NCI-H748 treated with DMSO at 0.1 percent for 48 hours (cell line): ENCODE data around the gene PRIM1.
"Not testable (repeated sequence)": the region's sequence is repeated elsewhere in the genome, so short reads cannot be mapped to it uniquely, and the experiment has no call there.

Experiments used
- DNase-seq: peaks from one replicate; lab custom pipeline; 2025; lab: John Stamatoyannopoulos, UW

Gene PRIM1

DNA sequence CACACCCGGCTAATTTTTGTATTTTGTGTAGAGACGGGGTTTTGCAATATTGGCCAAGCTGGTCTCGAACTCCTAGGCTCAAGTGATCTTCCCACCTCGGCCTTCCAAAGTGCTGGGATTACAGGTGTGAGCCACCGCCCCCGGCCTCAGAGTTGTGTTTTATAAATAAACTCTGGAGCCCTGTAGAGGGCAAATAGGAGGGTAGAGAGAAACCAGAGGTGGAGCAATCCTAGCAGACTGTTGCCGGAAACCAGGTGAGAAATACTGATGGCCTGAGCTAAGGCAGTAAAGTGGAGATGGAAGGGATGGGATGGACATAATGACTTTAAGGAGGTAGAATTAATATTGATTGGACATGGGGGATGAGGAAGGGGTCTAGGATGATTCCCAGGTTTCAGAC is 8.3 kb upstream of the PRIM1 start:
- no peak for DNase-seq

GRCh38 chr12:56759263-56759908 is 7.3 kb upstream of the PRIM1 start:
- DNase-seq = no peak

- no peak for DNase-seq
Measured at GRCh38 chr12:56758728-56759262, 6.7 kb upstream of the PRIM1 start.

- DNase-seq = not testable (repeated sequence)
Measured at GRCh38 chr12:56757971-56758370, 5.8 kb upstream of the PRIM1 start.

- no peak for DNase-seq
Measured at GRCh38 chr12:56753566-56753965, 1.4 kb upstream of the PRIM1 start.

GRCh38 chr12:56750596-56750995 is 1.5 kb downstream of the PRIM1 start:
- DNase-seq = not testable (repeated sequence)

GRCh38 chr12:56749853-56750252 is 2.3 kb downstream of the PRIM1 start:
- DNase-seq = no peak

DNA sequence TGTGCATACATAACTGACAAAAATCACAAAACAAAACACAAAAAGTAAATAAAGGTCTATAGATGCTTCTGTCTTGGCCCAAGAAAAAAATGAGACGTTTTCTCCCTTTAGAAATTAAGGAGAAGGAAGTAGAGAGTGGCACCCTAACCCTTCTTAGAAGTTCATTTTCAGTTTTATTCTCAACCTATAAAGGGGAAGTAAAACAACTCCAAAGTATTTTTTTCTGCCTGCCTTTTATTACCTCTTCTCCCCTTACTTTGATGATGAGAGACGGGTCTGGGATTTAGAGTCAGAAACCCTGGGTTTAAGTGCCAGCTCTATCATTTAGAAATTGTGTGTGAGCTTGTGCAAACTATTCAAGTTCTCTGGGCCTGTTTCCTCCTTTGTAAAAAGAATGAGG is 2.8 kb downstream of the PRIM1 start:
- no peak for DNase-seq

DNA sequence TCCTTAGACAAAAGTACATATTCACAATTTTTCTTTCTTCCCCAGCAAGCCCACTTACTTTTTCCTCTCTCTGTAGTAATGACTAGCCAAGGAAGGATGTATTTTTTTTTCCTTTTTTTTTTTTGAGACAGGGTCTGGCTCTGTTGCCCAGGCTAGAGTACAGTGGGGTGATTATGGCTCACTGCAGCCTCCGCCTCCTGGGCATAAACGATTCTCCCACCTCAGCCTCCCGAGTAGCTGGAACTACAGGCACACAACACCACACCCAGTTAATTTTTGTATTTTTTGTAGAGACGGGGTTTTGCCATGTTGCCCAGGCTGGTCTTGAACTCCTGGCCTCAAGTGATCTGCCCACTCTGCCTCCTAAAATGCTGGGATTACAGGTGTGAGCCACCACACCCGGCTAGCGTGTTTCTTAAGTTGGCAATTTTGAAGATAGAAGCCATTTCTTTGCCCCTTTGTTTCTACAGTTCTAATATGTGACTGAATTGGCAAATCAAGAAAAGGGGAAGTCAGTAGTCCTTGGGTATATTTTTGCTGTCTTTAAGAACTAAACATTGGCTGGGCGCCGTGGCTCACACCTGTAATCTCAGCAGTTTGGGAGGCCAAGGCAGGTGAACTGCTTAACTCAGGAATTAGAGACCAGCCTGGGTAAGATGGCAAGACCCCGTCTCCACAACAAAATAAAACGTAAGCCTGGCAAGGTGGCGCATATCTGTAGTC is 23.8 kb downstream of the PRIM1 start:
- no peak for DNase-seq

- not testable (repeated sequence) for DNase-seq
Measured at GRCh38 chr12:56726196-56726675, 25.9 kb downstream of the PRIM1 start.

GRCh38 chr12:56725723-56726102 is 26.4 kb downstream of the PRIM1 start:
- DNase-seq = no peak

DNA sequence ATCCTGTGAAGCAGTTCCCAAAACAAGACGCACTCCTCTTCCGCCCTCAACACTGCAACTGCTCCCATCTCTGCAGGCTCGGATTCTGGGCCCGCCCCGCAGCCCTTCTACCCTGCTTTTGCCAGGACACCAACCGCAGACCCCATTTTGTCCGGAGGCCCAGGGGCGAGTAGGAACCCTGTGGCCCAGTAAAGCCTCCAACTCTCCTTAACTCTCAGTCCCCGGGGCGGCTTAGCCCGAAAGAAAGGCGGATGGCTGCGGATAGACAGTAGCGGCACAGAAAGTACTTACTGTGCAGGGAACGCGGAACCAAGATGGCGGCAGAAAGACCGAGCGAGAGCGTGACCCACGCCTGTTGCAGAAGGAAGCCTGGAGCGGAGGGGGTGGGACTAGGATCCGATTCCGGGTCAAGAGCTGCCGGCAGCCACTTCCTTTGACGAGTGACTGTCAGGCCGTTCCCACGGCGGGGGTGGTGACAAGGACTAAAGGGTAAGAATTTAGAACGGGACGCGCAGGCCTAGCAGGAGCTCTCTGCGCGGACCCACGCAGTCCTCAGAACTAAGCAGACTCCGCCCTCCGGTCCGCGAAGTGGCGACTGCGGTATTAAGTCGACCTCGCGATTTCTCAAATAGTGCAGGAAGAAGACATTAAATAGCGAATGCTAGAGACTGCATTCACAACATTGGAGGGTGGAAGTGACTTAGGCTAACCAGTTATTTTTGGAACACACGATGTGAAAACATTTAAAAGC is 27.0 kb downstream of the PRIM1 start, which contains the start of gene NACA:
NACA (minus strand) TSS at position 328 of the 751 bp plus-strand sequence. CDS start 778 bp downstream, outside the sequence.
- DNase-seq = peak; percentile 96

DNA sequence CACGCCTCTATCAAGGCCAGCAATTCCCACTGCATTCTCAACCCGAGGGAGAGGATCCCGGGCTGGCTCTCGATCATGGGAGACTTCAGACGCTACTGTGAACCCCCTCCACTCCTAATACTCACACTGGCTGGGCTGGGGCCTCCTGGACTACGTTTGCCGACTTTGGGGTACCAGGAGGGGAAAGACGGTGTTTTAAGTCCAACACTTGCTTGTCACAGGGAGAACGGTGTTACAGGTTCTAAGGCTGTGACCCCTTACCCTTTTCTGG is 27.5 kb downstream of the PRIM1 start:
- no peak for DNase-seq

- no peak for DNase-seq
Measured at GRCh38 chr12:56723889-56724700, 28.0 kb downstream of the PRIM1 start.

GRCh38 chr12:56723352-56723751 is 28.8 kb downstream of the PRIM1 start:
- no peak for DNase-seq

DNA sequence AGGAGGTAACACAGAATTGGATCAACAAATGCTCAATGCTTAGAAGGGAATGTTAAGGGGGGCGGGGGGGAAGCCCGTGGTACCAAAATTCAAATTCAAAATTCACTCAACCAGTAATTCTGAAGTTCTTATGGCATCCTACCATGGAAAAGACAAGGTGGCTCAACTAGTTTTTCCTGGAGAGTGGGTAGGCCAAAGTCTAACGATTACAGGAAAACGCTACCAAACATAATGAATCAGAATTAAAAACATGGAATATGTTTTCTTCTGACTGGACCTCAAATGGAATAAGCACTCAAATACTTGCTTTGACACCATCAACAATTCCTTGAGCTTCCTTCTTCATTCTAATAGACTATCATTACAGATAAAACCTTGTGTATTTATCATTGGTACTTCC is 29.3 kb downstream of the PRIM1 start:
- no peak for DNase-seq

- no peak for DNase-seq
Measured at GRCh38 chr12:56721721-56722120, 30.4 kb downstream of the PRIM1 start.

- DNase-seq = no peak
Measured at GRCh38 chr12:56721216-56721615, 30.9 kb downstream of the PRIM1 start.

DNA sequence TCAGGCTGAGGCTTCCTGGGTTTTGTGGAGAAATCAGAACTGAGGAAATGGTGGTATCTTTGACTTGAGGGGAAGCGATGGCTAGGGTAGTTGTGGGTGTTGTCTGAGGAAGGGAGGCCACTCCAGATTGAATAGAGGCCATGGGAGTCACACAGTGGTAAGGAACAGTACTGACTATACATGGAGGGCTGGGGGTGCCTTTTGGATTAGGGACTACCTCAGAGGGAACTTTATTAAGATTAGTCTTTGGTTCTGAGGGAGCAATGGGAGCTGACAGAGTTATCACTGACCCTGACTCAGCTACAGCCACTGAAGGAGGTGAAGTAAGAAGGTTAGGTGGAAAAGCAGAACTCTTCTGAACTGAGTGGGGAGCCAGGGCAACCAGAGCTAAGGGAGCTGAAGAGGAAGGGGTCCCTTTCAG is 31.4 kb downstream of the PRIM1 start:
- no peak for DNase-seq

DNA sequence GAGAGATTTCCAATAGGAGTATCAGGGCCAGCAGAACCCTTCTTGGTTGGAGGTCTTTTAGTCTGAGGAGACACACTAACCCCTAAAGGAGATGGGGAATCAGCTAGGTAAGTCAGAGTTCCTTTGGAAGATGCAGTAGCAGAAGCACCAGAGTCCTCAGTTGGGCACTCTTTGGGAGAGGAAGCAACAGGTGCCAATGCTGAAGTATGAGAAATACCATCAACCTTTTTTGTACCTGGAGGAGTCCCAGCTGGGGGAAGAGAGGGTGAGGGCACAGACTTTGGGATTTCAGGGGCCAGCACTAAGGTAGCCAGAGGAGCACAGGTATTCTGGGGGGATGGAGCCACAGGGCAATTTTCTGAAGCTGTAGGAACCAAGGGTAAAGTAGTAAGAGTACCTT is 33.1 kb downstream of the PRIM1 start:
- no peak for DNase-seq

DNA sequence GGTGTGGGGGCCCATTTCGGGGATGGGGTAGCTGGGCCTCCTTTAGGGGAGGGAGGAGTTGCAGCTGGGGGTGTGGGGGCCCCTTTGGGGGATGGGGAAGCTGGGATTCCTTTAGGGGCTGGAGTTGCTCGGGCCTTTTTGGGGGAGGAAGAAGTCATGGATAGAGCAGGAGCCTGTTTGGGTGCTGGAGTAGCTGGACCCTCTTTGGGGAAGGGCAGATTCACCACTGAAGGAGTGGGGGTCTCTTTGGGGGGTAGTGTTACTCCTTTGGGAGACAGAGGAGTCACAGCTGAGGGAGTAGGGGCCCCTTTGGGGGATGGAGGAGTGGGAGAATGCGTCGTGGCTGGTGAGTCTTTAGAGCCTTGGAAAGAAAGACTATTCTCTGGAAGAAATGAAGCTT is 33.5 kb downstream of the PRIM1 start:
- DNase-seq = no peak

- DNase-seq = no peak
Measured at GRCh38 chr12:56718149-56718548, 34.0 kb downstream of the PRIM1 start.
